IMR-90 (cell line): Measurements from ENCODE around the gene COA5. TPM values are rescaled to one million over a fixed set of nuclear protein-coding genes. Genes with fewer than 3 reads are reported as not detected.

ENCODE experiments used
- ATAC-seq: fragments of 200-7000 bp; cut with Tn5 transposase; 2 replicates; pipeline ENCODE4 v1.9.1; 2020; ENCODE audit warnings: low read depth, mild to moderate bottlenecking, moderate library complexity
- BruUV-seq: library from RNA; stranded (reverse); fragments of 400-500 nt; replicated peaks from 2 replicates; lab custom pipeline; 2021; lab: Mats Ljungman, UMichigan
- CTCF ChIA-PET: fragments of 300-600 bp; formaldehyde crosslinking; extraction: SDS; loops from one replicate; lab custom pipeline; 2021; ENCODE audit warnings: antibody characterized with exemption; lab: Yijun Ruan, JAX
- POLR2A ChIA-PET: fragments of 300-600 bp; sonication (Branson Sonifier 250); formaldehyde crosslinking; loops from one replicate; lab custom pipeline; 2022; ENCODE audit warnings: antibody characterized with exemption; ENCODE audit not compliant: unreplicated experiment; lab: Charles Lee
- DNase-seq: peaks from one replicate; pipeline ENCODE4 v3.0.0; 2013
- H2AFZ ChIP-seq: replicated peaks from 2 replicates; pipeline ENCODE3; 2013; ENCODE audit warnings: low read length, mild to moderate bottlenecking; ENCODE audit not compliant: poor library complexity
- H2AK5ac ChIP-seq: 2 replicates; pipeline ENCODE4 v1.6.1; 2013; ENCODE audit warnings: low read depth, low read length, inconsistent platforms
- H2AK9ac ChIP-seq: replicated peaks from 2 replicates; pipeline ENCODE3; 2013; ENCODE audit warnings: mild to moderate bottlenecking, low read depth, low read length, moderate library complexity; ENCODE audit not compliant: poor library complexity
- H2BK120ac ChIP-seq: 2 replicates; pipeline ENCODE4 v1.6.1; 2013; ENCODE audit warnings: low read depth, low read length, inconsistent platforms
- H2BK15ac ChIP-seq: 3 replicates; pipeline ENCODE4 v1.6.1; 2013; ENCODE audit warnings: low read depth, low read length, inconsistent platforms
- H2BK20ac ChIP-seq: 2 replicates; pipeline ENCODE4 v1.6.1; 2013; ENCODE audit warnings: low read depth, mild to moderate bottlenecking, inconsistent platforms, low read length, moderate library complexity
- H2BK5ac ChIP-seq: 2 replicates; pipeline ENCODE4 v1.6.1; 2013; ENCODE audit warnings: mild to moderate bottlenecking, low read depth, low read length, inconsistent platforms; ENCODE audit not compliant: poor library complexity, severe bottlenecking
- H3K14ac ChIP-seq: replicated peaks from 2 replicates; pipeline ENCODE4 v1.6.1; 2013; ENCODE audit warnings: low read depth, low read length, inconsistent platforms
- H3K18ac ChIP-seq: 2 replicates; pipeline ENCODE4 v1.6.1; 2013; ENCODE audit warnings: low read depth, low read length, control low read depth
- H3K23ac ChIP-seq: 2 replicates; pipeline ENCODE4 v1.6.1; 2013; ENCODE audit warnings: low read depth, low read length, inconsistent platforms
- H3K27ac ChIP-seq: 2 replicates; pipeline ENCODE4 v1.5.1; 2013; ENCODE audit warnings: mild to moderate bottlenecking, control low read depth, low read length; ENCODE audit not compliant: insufficient read depth
- H3K27me3 ChIP-seq: 2 replicates; pipeline ENCODE4 v1.6.1; 2013; ENCODE audit warnings: low read length; ENCODE audit not compliant: control insufficient read depth, insufficient read depth
- H3K36me3 ChIP-seq: 2 replicates; pipeline ENCODE4 v1.6.1; 2013; ENCODE audit warnings: low read length, mixed read lengths; ENCODE audit not compliant: control insufficient read depth, insufficient read depth
- H3K4ac ChIP-seq: 2 replicates; pipeline ENCODE4 v1.6.1; 2013; ENCODE audit warnings: low read depth, low read length, inconsistent platforms
- H3K4me1 ChIP-seq: 2 replicates; pipeline ENCODE4 v1.6.1; 2013; ENCODE audit warnings: low read length, mixed read lengths; ENCODE audit not compliant: control insufficient read depth, insufficient read depth
- H3K4me2 ChIP-seq: 2 replicates; pipeline ENCODE4 v1.6.1; 2013; ENCODE audit warnings: low read depth, mild to moderate bottlenecking, control low read depth, low read length, moderate library complexity
- H3K4me3 ChIP-seq: 2 replicates; pipeline ENCODE4 v1.5.1; 2013; ENCODE audit warnings: low read depth, mild to moderate bottlenecking, control low read depth, low read length, moderate library complexity; ENCODE audit not compliant: insufficient read depth
- H3K56ac ChIP-seq: 2 replicates; pipeline ENCODE4 v1.6.1; 2013; ENCODE audit warnings: low read length, inconsistent platforms; ENCODE audit not compliant: insufficient read depth; ENCODE audit errors: extremely low read depth
- H3K79me1 ChIP-seq, 2 experiments: 2 replicates each; pipeline ENCODE4 v1.6.1; 2013; ENCODE audit warnings: low read length in 2 of 2, inconsistent platforms in 1 of 2, low read depth in 1 of 2
- H3K9ac ChIP-seq: 2 replicates; pipeline ENCODE4 v1.6.1; 2013; ENCODE audit warnings: low read depth, low read length, control low read depth
- H3K9me1 ChIP-seq: 2 replicates; pipeline ENCODE4 v1.6.1; 2013; ENCODE audit warnings: low read length, inconsistent platforms; ENCODE audit not compliant: insufficient read depth
- H3K9me3 ChIP-seq: 2 replicates; pipeline ENCODE4 v1.6.1; 2013; ENCODE audit warnings: low read length; ENCODE audit not compliant: control insufficient read depth, insufficient read depth
- H4K20me1 ChIP-seq: 2 replicates; pipeline ENCODE4 v1.6.1; 2013; ENCODE audit warnings: low read length, inconsistent platforms; ENCODE audit not compliant: insufficient read depth
- H4K5ac ChIP-seq: 2 replicates; pipeline ENCODE4 v1.6.1; 2013; ENCODE audit warnings: mild to moderate bottlenecking, low read depth, low read length, control low read depth
- H4K8ac ChIP-seq, 2 experiments: 2 replicates each; pipeline ENCODE4 v1.6.1; 2013; ENCODE audit warnings: low read depth in 2 of 2, low read length in 2 of 2, control low read depth in 1 of 2, inconsistent platforms in 1 of 2
- H4K91ac ChIP-seq: 2 replicates; pipeline ENCODE4 v1.6.1; 2013; ENCODE audit warnings: low read depth, low read length, inconsistent platforms; ENCODE audit not compliant: insufficient read depth
- BHLHE40 ChIP-seq: fragments of 150-350 bp; IDR thresholded peaks from 2 replicates; pipeline ENCODE4 v1.6.1; 2016; ENCODE audit warnings: mild to moderate bottlenecking, low read depth, low read length
- CEBPB ChIP-seq: IDR thresholded peaks from 2 replicates; pipeline ENCODE4 v1.6.1; 2012; ENCODE audit warnings: low read depth, low read length, improper control_type of control experiment
- CHD1 ChIP-seq: IDR thresholded peaks from 2 replicates; pipeline ENCODE4 v1.6.1; 2012; ENCODE audit warnings: low read depth, low read length, improper control_type of control experiment
- ELK1 ChIP-seq: fragments of 150-350 bp; IDR thresholded peaks from 2 replicates; pipeline ENCODE4 v1.6.1; 2016; ENCODE audit warnings: low read depth, mild to moderate bottlenecking, low read length, moderate library complexity, borderline replicate concordance
- FOS ChIP-seq: fragments of 150-350 bp; IDR thresholded peaks from 2 replicates; pipeline ENCODE4 v1.6.1; 2016; ENCODE audit warnings: low read depth, low read length
- MAFK ChIP-seq: IDR thresholded peaks from 2 replicates; pipeline ENCODE4 v1.6.1; 2012; ENCODE audit warnings: low read depth, low read length, improper control_type of control experiment
- MAZ ChIP-seq: IDR thresholded peaks from 2 replicates; pipeline ENCODE4 v1.6.1; 2012; ENCODE audit warnings: low read depth, mild to moderate bottlenecking, low read length, improper control_type of control experiment, moderate library complexity, borderline replicate concordance
- MXI1 ChIP-seq: IDR thresholded peaks from 2 replicates; pipeline ENCODE4 v1.6.1; 2012; ENCODE audit warnings: low read depth, mild to moderate bottlenecking, low read length, moderate library complexity, borderline replicate concordance
- NFE2L2 ChIP-seq: fragments of 150-350 bp; IDR thresholded peaks from 2 replicates; pipeline ENCODE4 v1.6.1; 2016; ENCODE audit warnings: low read depth, mild to moderate bottlenecking, low read length
- POLR2A ChIP-seq: IDR thresholded peaks from 2 replicates; pipeline ENCODE4 v1.6.1; 2012; ENCODE audit warnings: mild to moderate bottlenecking, low read depth, low read length
- RAD21 ChIP-seq: IDR thresholded peaks from 2 replicates; pipeline ENCODE4 v1.6.1; 2012; ENCODE audit warnings: low read length, improper control_type of control experiment
- RCOR1 ChIP-seq: IDR thresholded peaks from 2 replicates; pipeline ENCODE4 v1.6.1; 2012; ENCODE audit warnings: mild to moderate bottlenecking, low read length, improper control_type of control experiment; ENCODE audit not compliant: insufficient replicate concordance
- RFX5 ChIP-seq: IDR thresholded peaks from 2 replicates; pipeline ENCODE4 v1.8.0; 2012; ENCODE audit warnings: low read depth, mild to moderate bottlenecking, low read length, moderate library complexity
- SMC3 ChIP-seq: fragments of 150-350 bp; IDR thresholded peaks from 2 replicates; pipeline ENCODE4 v1.6.1; 2016; ENCODE audit warnings: low read depth, mild to moderate bottlenecking, antibody characterized with exemption, low read length, moderate library complexity
- USF2 ChIP-seq: fragments of 150-350 bp; IDR thresholded peaks from 2 replicates; pipeline ENCODE4 v1.6.1; 2017; ENCODE audit warnings: mild to moderate bottlenecking, antibody characterized with exemption, low read length, low read depth
- WGBS, 2 experiments: methylation state at CpG; one replicate each; pipeline versions ENCODE4 v1.1.5 to v1.1.7; 2013; ENCODE audit warnings: missing lambda C conversion rate in 2 of 2; ENCODE audit not compliant: insufficient read length in 1 of 2; ENCODE audit errors: extremely low coverage in 2 of 2; 5-methylcytosine and 5-hydroxymethylcytosine counted together
- dilution Hi-C: fragments of 300-500 bp; cut with HindIII; formaldehyde crosslinking; loops from one replicate; pipeline ENCODE4 v1.14.3; 2018; ENCODE audit warnings: low sequenced_read_pairs; ENCODE audit not compliant: unreplicated experiment
- in situ Hi-C: fragments of 300-500 bp; cut with MboI; formaldehyde crosslinking; loops from 3 replicates; pipeline ENCODE4 v1.14.3; 2019; ENCODE audit warnings: low sequenced_read_pairs, inconsistent platforms, mixed read lengths
- intact Hi-C: fragments of 100-400 bp; cut with micrococcal nuclease; formaldehyde crosslinking; loops from 2 replicates; pipeline ENCODE4 v1.10.0; 2022
- polyA plus RNA-seq, 3 experiments: library from polyadenylated mRNA; depleted of rRNA; stranded (reverse); fragments of >200 nt; gene quantifications; 2 replicates each; pipeline ENCODE4 v1.2.3, GENCODE V29; 2012; ENCODE audit warnings: low replicate concordance in 1 of 3
- total RNA-seq: library from RNA; depleted of rRNA; stranded (reverse); fragments of >200 nt; gene quantifications from 2 replicates; pipeline ENCODE4 v1.2.3, GENCODE V29; 2012

COA5 gene
- total and polyA plus RNA-seq, 2 of the 4 experiments (the other 2 are of a cell fraction), result 8.4 to 14.2 TPM

GRCh38 chr2:98583816-98584618 lies 24.3 kb downstream of the COA5 start:
- WGBS, 2 experiments, result 100% methylated on average over 1 of the region's 10 CpGs; no CpG with 5 or more reads in 1 of the 2 experiments
- Histone ChIP-seq H2BK15ac (no peak overlapping the region), H2BK20ac (no peak overlapping the region), H4K91ac (no peak overlapping the region), H2BK5ac (no peak overlapping the region), H3K23ac (no peak overlapping the region), H4K5ac (no peak overlapping the region), H3K4me2 (no peak overlapping the region), H2AK9ac (no peak overlapping the region), H2AK5ac (no peak overlapping the region), H3K9me1 (no peaks in the 10 kb centered on the region; the same call in 1 of the 2 replicates), H3K9ac (no peak overlapping the region), H3K4me3 (no peak overlapping the region), H3K79me1 (no peaks in the 10 kb centered on the region), H3K36me3 (peaks cover 10% of the 10 kb centered on the region), H4K20me1 (no peaks in the 10 kb centered on the region), H2AFZ (no peak overlapping the region), H2BK120ac (no peak overlapping the region), H3K56ac (no peak overlapping the region), H4K8ac (no peak overlapping the region), H3K4me1 (no peaks in the 10 kb centered on the region), H3K9me3 (no peaks in the 10 kb centered on the region), H3K14ac (no peak overlapping the region), H3K27ac (no peak overlapping the region), H3K18ac (no peak overlapping the region), H3K27me3 (no peaks in the 10 kb centered on the region), H3K4ac (no peak overlapping the region)
- dilution Hi-C loops (no loop called here), intact Hi-C loops (no loop called here), in situ Hi-C loops (no loop called here)
- TF ChIP-seq FOS (no peak), NFE2L2 (no peak), RFX5 (no peak), CEBPB (no peak), POLR2A (no peak), MAZ (no peak), ELK1 (no peak), MAFK (no peak), USF2 (no peak), CHD1 (no peak), SMC3 (no peak), RAD21 (no peak), MXI1 (no peak), RCOR1 (no peak), BHLHE40 (no peak)
- CTCF ChIA-PET, result interaction anchor here (0.6 kb wide), 1 partner anchor 24 kb away, joined by 4 read pairs; no protein-coding TSS in a partner anchor
- POLR2A ChIA-PET, result no interaction called here
- no peak for DNase-seq
- no TSS peak for BruUV-seq
- no peak for ATAC-seq
